SK-N-DZ (cell line): Measurements from ENCODE around the gene KDM4B.

Source experiments
- DNase-seq: peaks from one replicate; pipeline ENCODE4 v3.0.0-alpha.2; 2015; ENCODE audit warnings: low spot score

The KDM4B gene

DNA sequence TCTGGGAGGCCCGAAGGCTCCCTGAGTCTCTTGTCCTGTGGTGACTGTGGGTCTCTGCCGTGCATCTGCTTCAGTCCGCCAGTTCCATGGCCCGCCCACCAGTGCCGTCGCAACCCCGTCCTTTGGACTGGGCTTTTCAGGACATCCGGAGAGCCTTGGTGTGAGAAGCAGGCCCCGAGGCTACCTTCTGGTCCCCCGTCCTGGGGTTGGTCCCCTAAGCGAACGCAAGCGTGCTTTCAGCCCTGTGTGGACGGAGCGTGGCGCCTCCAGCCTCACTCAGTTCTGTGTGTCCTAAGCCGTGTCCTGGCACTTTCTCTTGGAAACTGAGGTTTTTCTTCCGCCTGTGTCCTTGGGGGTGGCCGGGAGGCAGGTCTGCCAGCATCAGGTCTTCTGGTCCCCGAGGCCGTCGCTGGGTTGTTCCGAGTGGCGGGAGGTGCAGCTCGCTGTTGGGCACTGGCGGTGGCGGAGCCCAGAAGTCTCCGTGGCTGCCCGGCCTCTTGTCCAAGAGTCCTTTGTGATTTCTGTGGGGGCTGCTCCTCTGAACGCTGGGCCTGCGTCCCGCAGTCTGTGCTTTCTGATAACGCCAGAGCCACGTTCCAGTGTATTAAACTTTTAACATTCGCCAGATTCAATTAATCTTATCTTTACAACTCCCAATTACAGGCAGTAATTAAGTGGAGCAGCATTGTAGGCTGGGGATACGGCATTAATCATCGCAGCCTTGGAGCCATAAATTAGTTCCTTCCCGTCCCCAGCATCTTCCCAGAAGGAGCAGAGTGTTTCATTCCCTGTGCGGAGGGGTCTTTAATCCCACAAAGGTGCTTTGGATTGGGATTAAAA lies 99.5 kb downstream of the KDM4B start:
- no peak for DNase-seq

DNA sequence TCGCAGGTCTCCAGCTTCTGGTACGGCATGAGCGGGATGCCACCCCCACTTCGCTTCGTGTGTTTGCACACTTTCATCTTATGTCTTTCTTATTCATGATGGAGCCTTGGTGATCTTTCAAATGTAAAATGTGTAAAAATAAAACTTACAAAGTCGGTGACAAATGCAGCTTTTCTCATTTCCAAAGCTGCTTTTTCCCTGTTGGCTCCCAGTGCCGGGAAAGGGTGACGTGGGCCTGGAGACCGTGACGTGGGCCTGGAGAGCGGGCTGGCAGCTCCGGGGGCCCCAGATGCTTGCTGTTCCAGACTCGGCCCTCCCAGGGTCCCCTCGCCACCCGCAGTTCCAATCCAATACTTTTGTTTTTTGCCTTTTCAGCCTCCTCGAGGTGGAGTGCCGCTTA lies 101.4 kb downstream of the KDM4B start:
- no peak for DNase-seq

DNA sequence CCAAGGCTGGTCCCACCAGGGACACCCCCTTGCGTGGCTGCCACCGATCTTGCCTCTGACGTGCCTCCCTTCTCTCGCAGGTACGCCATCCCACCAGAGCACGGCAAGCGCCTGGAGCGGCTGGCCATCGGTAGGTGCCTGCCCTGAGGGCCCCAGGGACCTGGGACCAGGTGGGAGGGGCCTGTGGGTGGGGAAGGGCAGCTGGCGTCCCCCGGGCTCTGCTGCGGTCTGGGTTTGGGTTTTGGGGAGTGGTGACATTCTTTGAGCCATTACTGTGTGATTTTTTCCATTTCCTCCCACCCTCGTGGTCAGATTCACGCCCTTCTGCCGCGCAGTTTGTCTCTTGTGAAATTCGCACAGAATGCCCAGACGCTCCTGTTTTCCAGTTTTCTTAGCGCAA lies 102.0 kb downstream of the KDM4B start:
- no peak for DNase-seq

DNA sequence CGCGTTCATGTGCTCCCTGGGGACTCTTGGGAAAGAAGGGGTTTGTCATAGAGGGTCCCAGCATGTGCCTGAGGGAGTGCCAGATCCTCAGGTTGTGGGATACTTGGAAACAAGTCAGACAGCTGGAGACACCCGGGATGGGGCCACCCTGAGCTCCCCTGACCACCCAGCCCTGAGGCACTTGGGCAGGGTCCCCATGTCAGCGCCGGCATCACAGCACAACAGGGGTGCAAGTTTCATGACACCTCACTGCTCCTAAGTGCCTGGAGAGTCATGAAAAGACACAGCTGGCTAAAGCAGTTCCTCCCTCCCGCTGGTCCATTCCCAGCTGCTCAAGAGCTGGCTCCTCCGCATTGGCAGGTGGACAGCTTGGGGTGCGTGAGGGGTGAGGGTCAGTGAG lies 102.7 kb downstream of the KDM4B start:
- DNase-seq, result no peak

DNA sequence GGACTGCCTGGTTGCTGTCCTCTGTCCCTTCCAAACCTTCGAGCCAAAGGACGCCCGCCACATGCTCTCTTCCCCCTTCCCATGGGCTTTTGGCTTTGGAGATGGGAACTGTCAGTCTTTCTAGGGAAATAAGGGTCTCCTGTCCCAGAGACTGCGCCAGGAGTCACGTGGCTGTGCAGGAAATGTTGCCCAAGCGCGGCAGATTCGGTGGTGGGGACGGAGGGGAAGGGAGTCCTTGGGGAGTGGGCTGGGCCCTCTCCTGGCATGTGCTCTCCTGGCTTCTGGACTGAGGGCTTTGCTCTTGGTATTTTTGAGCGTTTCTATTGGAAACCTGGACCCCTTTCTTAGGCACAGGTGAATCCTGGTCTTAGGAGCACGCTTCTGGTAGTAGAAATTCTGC lies 103.2 kb downstream of the KDM4B start:
- DNase-seq, result no peak

DNA sequence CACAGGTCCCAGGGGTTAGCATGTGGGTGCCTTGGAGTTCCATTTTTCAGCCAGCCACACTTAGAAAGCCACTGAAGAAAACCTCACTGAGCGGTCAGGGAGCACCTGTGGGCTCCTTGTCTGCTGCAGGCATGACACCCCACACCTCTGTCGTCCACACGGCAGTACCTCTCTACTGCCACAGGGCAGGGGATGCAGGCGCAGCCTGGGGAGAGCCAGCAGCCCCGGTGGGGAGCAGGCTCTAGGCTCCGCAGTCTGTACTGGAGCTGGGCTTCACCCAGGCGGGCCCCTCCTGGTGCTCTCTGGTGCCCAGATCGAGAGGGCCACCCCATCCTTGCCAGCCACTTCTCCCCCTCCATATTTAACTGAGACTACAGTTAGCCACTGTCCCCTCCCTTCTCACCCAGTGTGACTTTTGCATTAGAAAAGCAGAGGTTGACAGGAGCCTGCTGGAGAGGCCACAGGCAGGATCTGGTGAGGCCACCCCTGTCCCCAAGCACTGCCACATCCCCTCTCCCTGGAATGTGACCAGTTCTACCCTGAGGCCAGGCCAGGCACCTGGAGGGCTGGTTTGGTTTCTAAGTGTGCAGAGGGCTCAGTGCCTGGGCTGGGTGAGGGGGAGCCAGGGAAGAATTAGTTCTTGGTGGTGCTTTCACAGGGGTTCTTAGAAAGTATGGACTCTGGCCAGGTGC lies 104.4 kb downstream of the KDM4B start:
- DNase-seq, result no peak

DNA sequence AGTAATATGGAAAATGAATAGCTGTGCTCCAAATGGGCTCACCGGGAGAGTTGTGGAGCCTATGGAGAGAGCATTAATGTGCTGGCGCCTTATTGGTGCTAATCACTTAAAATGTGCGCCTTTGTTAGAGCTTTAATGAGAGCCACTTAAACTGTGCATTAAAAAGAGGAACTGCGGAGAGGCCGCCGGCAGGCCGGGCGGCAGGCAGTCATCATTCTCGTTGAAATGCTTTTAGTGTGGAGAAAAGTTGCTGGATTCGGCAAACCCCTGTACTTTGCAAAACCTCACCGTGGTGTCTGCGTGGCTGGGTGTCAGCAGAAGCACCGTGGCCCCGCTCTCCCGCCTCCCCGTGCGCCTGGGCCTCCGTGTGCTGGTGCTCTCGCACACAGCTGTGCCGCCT lies 105.5 kb downstream of the KDM4B start:
- DNase-seq, result no peak

DNA sequence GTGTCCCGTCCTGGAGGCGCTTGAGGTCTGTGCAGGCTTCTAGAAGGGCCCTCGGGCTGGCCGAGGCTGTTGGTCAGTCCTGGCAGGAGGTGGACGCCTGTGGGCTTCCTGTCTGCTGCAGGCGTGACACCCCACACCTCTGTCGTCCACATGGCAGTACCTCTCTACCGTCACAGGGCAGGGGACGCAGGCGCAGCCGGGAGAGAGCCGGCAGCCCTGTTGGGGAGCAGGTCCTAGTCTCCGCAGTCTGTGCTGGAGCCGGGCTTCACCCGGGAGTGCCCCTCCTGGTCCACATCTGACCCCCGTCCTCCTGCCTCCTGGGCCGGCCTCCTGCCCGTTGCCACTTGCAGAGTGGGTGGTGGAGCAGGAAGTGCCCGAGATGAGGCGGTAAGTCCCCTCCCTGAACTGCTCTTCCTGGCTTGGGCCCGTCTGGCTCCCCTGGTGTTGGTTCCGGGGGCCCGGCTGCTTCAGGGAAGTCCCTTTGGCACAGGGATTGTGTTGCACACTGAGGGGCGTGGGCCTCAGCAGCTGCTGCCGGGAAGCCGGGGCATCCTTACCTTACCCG lies 106.0 kb downstream of the KDM4B start:
- DNase-seq, result no peak

DNA sequence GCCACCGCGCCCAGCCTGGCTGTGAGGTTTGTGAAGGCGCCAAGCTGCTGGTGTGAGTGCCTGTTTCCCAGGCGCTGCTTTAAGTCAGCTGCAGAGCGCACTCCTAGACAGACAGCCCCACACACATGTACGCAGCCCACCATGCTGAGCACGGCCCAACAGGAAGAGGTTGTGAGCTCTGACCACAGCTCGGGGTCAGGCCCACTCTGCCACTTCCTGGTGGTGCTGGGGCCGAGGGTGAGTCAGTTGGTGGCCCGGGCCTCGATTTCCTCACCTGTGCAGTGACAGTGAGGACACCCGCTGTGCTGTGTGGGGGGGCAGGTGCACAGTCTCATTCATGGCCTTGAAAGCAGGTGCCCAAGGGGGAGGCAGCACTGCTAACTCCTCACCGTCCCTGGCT lies 106.7 kb downstream of the KDM4B start:
- no peak for DNase-seq

DNA sequence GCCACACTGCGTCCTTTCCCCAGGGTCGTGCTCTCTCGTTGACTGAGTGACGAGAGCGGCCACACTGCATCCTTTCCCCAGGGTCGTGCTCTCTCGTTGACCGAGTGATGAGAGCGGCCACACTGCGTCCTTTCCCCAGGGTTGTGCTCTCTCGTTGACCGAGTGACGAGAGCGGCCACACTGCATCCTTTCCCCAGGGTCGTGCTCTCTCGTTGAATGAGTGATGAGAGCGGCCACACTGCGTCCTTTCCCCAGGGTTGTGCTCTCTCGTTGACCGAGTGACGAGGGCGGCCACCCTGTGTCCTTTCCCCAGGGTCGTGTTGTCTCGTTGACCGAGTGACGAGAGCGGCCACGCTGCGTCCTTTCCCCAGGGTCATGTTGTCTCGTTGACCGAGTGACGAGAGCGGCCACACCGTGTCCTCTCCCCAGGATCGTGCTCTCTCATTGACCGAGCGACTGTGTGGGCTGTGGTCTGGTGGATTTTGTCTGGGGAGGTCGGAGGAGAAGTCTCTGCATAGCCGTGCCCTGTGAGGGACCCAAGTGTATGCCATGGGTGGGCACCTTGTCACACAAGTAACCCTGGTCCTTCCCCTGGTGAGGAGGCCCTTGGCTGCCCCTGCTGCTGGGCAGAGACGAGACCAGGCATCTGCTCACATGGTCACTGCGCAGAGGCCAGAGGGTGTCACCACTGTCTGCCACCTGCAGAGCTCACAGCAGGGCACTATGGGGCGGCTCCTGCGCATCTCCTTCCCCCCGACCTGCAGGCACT lies 107.7 kb downstream of the KDM4B start:
- no peak for DNase-seq

DNA sequence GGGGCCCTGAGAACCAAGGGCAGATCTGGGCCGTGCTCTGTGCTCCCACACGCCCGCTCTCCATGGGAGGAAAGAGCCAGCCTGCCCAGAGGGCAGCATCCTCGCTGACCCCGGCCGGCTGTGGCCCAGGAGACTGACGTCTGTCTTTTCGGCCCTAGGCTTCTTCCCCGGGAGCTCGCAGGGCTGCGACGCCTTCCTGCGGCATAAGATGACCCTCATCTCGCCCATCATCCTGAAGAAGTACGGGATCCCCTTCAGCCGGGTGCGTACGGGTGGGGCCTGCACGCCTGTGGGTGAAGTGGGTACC lies 108.2 kb downstream of the KDM4B start:
- DNase-seq, result no peak

DNA sequence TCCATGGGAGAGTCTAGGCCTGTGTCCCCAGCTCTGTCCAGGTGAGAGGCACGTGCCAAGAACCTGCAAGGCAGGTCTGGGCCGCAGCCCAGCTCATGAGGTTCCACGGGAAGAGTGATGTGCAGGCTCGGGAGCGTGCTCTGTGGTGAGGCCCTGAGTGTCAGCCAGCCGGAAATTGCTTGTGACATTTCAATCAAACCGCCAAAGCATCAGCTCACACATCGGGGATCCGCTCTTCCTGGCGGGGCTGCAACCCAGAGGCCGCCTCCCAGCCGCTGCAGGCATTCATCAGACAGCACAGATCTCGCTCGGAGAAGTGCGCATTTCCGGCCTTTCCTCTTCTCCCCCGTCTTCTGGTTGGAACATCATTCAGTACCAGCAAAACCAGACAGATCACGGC lies 109.3 kb downstream of the KDM4B start:
- no peak for DNase-seq

DNA sequence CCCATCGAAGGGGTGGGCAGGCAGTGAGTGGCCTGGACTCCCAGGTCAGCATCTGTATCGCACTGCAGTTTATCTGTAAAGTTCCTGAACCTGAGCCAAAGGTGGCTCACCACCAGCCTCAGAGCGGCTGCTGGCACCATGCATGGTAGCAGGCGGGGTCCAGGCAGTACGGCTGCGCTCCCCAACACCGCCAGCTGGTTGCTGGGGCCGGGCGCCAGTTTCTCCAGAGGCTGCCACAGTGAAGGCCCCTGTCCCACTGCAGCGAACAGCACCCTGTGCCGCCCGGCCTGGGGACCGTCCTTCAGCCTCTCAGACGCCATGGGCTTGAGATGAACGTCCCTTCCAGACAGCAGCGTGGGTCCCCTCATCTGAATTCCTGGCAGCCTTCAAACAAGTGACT lies 109.8 kb downstream of the KDM4B start:
- no peak for DNase-seq

DNA sequence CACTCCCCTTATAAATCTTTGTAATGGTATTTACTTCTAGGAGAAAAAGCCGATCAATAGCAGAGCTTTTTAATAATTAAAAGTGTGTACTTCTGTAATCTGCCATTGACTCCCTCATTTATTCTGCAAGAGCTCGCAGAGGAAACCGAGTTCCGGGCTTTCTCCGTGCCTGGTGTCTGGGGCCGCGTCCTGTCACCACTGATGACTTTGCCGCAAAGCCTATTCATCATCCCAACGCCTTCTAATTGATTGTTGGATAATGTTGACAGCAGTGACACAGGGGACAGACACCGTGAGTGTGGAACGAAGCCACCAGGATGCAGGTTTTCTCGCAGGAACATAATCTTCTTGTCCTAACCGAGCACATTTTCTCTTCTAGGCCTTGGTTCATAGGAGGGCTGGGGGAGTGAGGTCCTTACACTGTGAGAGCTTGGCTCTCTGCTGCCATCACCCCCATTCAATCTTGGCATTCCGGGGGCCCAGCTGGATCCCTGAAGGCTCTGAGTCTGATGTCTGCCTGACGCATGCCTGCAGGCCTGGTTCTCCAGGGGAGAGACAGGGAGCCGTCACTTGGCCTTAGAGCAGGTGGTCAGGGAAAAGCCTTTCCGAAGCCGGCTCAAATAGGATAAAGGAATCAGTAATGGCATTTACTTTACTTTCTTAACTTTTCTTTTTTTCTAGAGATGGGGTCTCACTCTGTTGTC lies 110.3 kb downstream of the KDM4B start:
- no peak for DNase-seq

DNA sequence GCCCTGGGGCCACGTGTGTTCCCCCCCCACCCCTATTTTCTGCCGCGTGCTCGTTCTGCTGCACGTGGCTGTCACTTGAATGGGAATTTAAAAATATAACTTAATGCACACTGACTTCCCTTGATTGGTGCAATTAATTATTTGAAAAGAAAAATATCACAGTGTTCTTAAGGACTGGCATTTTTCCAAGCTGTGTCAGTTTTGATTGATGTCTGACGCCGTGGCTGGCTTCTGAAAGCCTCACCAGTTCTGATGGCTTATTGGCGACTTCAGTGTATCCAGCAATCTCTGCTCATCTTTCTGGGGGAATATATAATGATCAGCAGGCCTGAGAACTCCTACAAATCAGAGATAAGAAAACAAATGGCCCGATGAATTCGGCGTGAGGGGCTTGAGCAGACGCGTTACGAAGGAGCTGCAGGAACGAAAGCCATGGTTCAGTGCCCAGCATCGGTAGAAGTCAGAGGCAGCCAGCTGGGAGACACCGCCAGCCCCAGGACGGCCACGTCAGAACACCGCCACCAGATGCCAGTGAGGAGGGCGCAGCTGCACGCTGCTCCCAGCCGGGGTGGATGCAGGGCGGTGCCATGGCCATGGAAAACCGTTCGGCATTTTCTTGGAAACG lies 111.2 kb downstream of the KDM4B start:
- peak; percentile 68 for DNase-seq

DNA sequence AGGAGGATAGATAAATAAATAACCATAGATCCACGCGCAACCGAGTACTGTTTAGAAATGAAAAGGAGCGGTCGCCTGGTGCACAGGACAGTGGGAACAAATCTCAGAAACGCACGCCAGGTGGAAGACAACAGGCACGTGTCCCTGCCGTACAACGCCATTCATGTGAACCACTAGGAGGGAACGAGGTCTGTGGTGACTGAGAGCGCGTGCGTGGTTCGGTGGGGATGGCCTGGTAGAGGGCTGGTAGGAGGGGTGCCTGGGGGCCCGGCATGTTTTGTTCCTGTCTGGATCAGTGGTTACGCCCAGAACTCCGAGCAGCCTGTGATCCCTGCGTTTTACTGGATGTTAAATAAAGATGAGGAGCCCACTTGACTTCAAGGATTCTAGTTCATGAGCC lies 111.9 kb downstream of the KDM4B start:
- no peak for DNase-seq

DNA sequence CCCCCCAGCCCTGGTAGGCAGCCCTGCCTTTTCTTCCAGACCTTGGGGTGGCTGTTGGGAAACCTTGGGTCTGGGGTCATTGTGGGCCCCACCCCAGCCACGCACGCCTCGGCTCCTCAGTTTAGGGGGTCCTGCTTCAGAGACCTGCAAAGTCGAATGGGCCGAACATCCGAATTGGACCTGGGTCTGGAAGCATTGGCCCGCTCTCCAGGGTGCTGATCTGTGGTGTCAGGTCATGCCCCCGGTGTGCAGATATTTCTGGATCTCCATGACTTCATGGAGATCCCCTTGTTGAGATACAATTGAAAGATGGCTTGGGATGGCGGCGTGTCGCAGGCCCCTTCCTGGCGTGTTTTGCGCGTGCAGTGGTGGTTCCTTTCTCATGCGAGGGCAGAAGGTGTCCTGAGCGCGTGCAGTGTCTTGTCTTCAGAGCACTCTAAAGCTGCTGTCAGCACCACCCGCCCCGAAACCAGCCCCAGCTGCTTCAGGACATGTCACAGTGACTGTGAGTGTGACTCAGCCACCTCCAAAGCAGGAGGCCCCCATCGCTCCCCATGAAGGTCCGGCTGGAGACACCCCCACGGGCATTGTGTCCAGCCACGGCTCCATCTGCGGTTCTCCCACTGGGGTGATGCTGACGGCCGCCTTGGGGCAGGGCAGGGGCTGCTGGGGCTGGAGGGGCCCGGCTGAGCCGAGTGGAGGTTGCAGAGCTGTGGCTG lies 112.7 kb downstream of the KDM4B start:
- DNase-seq, result no peak

DNA sequence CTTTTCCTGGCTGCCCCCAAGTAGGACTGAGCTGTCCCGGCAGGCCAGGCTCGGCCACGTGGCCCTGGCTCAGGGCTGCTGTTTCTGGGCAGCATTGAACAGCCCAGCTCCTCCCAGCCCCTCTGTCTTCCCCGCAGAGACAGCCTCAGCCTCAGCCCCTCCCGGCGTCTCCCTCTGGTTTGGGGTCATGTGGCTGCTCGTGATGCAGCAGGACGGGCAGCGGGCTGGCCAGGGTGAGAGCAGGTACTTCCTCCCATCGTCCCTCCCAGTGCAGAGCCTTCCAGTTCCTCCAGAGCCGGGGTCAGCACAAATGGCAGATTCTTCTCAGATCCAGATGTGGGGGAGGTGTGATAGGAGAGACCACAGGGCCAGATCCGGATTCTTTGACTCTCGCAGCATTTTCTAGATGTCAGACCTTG lies 114.6 kb downstream of the KDM4B start:
- DNase-seq, result no peak

DNA sequence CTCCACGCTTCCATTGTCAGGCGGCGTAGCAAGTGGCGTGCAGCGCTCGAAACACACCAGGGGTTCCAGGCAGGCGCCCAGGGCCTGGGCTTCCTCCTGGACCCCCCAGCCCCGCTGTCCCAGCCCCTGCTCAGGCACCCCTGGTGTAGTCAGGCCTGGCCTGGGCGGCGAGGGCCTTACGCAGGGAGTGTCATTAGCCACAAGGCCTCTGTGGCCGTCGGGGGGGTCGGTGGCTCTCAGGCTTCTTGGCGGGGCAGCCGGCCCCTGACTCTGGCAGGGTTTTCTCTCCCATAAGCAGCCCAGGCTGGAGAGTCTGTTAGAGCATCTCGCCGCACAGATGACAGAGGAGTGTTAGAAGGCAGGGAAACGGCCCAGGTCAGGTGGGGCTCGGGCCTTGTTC lies 116.7 kb downstream of the KDM4B start:
- no peak for DNase-seq

DNA sequence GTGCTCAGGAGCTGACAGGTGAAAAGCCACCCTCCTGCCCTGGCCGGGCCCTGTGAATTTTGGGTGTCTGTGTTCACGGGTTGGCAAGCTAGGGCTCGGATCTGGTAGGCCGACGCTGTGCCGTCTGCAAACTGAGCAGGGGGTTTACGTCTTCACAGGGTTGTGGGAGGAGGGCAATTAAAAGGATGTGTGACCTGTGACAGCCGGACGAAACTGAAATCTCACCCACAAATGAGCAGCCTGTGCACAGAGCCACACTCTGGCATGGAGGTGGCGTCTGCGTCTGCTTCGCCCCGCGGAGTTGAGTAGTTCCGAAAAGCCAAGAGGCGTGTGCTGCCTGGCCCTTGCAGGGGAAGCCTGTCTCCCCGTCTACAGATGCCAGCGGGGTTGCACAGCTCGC lies 117.3 kb downstream of the KDM4B start:
- DNase-seq, result no peak
